C4-2B (cell line): Measurements from ENCODE around the gene CHMP2A.
A peak's percentile ranks its signal among the peaks of the same experiment; 100 is the strongest.

ENCODE experiments used
- H3K27ac ChIP-seq: fragments of 450-650 bp; 2 replicates; pipeline ENCODE4 v1.5.1; 2017
- ZFX ChIP-seq: fragments of 450-650 bp; IDR thresholded peaks from 2 replicates; pipeline ENCODE4 v1.6.1; 2017
- TF ChIP-seq, protein P1 (sequence below): fragments of 450-650 bp; conservative IDR thresholded peaks from 2 replicates; pipeline ENCODE4 v1.5.1; 2017; ENCODE audit warnings: mild to moderate bottlenecking

CHMP2A gene

DNA sequence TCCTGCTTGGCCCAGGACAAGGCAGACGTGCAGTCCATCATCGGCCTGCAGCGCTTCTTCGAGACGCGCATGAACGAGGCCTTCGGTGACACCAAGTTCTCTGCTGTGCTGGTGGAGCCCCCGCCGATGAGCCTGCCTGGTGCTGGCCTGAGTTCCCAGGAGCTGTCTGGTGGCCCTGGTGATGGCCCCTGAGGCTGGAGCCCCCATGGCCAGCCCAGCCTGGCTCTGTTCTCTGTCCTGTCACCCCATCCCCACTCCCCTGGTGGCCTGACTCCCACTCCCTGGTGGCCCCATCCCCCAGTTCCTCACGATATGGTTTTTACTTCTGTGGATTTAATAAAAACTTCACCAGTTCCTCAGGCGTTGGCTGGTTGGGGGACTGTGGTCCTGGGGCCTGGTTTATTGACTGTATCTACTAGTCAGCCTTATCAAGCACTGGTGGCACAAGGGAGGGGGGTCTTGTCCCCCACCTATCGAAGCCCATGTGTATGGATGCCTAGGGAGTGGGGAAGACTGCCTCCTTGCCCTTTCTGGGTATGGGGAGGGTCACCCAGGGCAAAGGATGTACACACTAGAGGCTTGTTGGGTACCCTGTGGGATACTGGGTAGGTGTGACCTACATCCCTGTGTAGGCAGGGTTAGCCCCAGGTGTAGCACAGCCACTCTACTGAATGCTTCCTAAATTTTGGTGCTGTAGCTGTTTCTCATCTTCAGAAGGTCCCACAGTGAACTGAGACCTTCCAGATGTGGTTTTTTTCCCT is 4.4 kb downstream of the CHMP2A start:
- no peak overlapping the region for H3K27ac ChIP-seq

DNA sequence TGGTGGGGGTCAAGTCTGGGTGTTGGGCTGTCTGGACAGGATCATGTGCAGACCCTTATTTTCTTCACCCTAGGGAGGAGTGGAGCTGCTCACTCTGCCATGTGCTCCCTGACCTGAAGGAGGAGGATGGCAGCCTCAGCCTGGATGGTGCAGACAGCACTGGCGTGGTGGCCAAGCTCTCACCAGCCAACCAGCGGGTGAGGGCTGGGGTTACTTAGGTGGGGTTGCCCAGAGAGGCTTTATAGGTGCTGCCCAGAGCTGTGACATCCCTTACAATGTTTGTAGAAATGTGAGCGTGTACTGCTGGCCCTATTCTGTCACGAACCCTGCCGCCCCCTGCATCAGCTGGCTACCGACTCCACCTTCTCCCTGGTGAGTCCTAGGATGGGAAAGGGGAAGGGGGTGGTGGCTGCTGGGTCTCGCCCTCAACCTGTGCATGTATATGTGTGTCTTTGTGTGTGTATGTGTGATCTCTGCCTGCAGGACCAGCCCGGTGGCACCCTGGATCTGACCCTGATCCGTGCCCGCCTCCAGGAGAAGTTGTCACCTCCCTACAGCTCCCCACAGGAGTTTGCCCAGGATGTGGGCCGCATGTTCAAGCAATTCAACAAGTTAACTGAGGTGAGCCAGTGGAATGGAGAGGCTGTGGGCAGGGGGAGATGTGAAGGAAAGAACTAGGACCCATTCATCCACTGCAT is 5.1 kb downstream of the CHMP2A start:
- no peak for TF ChIP-seq ZFX
- TF ChIP-seq, protein P1, sequence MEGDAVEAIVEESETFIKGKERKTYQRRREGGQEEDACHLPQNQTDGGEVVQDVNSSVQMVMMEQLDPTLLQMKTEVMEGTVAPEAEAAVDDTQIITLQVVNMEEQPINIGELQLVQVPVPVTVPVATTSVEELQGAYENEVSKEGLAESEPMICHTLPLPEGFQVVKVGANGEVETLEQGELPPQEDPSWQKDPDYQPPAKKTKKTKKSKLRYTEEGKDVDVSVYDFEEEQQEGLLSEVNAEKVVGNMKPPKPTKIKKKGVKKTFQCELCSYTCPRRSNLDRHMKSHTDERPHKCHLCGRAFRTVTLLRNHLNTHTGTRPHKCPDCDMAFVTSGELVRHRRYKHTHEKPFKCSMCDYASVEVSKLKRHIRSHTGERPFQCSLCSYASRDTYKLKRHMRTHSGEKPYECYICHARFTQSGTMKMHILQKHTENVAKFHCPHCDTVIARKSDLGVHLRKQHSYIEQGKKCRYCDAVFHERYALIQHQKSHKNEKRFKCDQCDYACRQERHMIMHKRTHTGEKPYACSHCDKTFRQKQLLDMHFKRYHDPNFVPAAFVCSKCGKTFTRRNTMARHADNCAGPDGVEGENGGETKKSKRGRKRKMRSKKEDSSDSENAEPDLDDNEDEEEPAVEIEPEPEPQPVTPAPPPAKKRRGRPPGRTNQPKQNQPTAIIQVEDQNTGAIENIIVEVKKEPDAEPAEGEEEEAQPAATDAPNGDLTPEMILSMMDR: no peak
- H3K27ac ChIP-seq: no peak overlapping the region

More for the DNA sequence above, 4.4 kb downstream of the CHMP2A start:
- TF ChIP-seq, protein P1: no peak
- TF ChIP-seq ZFX: no peak

DNA sequence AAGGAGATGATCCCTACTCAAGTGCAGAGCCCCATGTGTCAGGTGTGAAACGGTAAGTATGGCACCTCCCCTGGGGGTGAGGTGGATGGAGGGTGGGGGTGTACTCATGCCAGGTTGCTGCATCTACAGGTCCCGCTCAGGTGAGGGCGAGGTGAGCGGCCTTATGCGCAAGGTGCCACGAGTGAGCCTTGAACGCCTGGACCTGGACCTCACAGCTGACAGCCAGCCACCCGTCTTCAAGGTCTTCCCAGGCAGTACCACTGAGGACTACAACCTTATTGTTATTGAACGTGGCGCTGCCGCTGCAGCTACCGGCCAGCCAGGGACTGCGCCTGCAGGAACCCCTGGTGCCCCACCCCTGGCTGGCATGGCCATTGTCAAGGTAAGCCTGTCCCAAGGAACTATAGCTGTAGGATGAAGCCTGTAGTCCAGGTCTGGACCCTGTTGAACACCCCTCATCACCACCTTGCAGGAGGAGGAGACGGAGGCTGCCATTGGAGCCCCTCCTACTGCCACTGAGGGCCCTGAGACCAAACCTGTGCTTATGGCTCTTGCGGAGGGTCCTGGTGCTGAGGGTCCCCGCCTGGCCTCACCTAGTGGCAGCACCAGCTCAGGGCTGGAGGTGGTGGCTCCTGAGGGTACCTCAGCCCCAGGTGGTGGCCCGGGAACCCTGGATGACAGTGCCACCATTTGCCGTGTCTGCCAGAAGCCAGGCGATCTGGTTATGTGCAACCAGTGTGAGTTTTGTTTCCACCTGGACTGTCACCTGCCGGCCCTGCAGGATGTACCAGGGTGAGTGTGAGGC is 5.8 kb downstream of the CHMP2A start:
- no peak for TF ChIP-seq ZFX
- TF ChIP-seq, protein P1: no peak
- no peak overlapping the region for H3K27ac ChIP-seq

DNA sequence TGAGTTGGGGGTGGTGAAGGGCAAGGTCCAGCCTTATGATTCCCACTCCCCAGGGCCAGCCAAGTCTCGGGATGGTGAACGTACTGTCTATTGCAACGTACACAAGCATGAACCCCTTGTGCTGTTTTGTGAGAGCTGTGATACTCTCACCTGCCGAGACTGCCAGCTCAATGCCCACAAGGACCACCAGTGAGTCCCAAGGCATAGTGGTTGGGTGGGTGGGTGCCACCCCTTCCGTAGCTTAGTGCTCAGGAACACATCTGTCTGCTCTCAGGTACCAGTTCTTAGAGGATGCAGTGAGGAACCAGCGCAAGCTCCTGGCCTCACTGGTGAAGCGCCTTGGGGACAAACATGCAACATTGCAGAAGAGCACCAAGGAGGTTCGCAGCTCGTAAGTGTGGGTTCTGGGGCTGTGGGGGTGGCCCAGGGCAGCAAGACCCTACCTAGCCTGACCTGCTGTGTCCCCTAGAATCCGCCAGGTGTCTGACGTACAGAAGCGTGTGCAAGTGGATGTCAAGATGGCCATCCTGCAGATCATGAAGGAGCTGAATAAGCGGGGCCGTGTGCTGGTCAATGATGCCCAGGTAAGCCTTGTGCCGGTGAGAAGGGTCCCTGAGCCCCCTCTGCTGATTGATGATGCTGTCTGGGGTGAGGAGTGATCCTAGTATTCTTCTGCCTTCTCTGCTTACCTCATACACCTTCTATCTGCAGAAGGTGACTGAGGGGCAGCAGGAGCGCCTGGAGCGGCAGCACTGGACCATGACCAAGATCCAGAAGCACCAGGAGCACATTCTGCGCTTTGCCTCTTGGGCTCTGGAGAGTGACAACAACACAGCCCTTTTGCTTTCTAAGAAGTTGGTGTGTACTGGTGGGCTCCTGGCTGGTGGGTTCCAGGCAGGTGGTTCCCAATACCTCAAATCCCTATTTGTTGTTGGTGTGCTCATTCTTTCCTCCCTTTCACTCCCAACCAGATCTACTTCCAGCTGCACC is 7.3 kb downstream of the CHMP2A start:
- H3K27ac ChIP-seq: no peak overlapping the region
- no peak for TF ChIP-seq ZFX
- TF ChIP-seq, protein P1: no peak

- H3K27ac ChIP-seq: peak overlapping the region; percentile 92
- no peak for TF ChIP-seq ZFX
- TF ChIP-seq, protein P1: no peak
Observed at GRCh38 chr19:58546019-58546530, 8.8 kb downstream of the CHMP2A start.

DNA sequence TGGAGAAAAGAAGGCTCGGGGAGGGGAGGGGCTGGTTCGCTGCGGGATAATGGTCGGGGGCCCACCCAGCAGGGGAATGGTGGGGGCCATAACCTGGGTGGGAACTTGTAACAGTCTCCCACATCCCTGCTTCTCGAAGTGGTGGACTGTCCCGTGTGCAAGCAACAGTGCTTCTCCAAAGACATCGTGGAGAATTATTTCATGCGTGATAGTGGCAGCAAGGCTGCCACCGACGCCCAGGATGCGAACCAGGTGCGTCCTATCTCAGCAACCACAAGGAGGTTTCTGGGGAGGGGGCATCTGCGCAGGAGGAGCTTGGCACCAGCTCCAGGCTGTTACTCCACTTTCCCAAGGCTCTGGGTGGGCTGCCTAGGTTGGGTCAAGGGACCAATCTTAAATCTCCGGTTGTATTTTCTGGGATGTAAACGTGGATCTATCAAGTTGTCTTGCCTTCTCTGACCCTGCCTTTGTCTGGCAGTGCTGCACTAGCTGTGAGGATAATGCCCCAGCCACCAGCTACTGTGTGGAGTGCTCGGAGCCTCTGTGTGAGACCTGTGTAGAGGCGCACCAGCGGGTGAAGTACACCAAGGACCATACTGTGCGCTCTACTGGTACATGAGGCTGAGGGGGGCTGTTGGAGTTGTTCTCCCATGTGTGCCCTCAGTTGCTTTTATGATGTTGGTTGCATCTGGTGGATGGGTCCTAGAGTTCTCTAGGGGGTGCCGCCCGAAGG is 9.5 kb downstream of the CHMP2A start:
- TF ChIP-seq, protein P1: no peak
- TF ChIP-seq ZFX: no peak
- peak overlapping the region; percentile 92 for H3K27ac ChIP-seq
